GM23248 (cell line): Measurements from ENCODE around the gene FLG2. TPM values are rescaled to one million over a fixed set of nuclear protein-coding genes. Genes with fewer than 3 reads are reported as not detected.

Experiments used
- DNase-seq: peaks from one replicate; pipeline ENCODE4 v3.0.0-alpha.2; 2015
- H2AFZ ChIP-seq: fragments of 200-600 bp; sonication (generic); 2 replicates; pipeline ENCODE4 v1.6.1; 2016; ENCODE audit warnings: antibody characterized with exemption
- H3F3A ChIP-seq: fragments of 200-600 bp; sonication (generic); 2 replicates; pipeline ENCODE4 v1.6.1; 2016; ENCODE audit warnings: mild to moderate bottlenecking, antibody characterized with exemption, mixed run types; ENCODE audit not compliant: insufficient read depth
- H3K27ac ChIP-seq: fragments of 200-600 bp; sonication (generic); 2 replicates; pipeline ENCODE4 v1.5.1; 2016; ENCODE audit warnings: mild to moderate bottlenecking
- H3K27me3 ChIP-seq: fragments of 200-600 bp; sonication (generic); replicated peaks from 2 replicates; pipeline ENCODE4 v1.6.1; 2016; ENCODE audit warnings: mild to moderate bottlenecking; ENCODE audit not compliant: insufficient read depth
- H3K36me3 ChIP-seq: fragments of 200-600 bp; sonication (generic); 2 replicates; pipeline ENCODE4 v1.6.1; 2016; ENCODE audit warnings: low read depth, mild to moderate bottlenecking
- H3K4me1 ChIP-seq: fragments of 200-600 bp; sonication (generic); 2 replicates; pipeline ENCODE4 v1.6.1; 2016; ENCODE audit warnings: mild to moderate bottlenecking; ENCODE audit not compliant: insufficient read depth
- H3K4me2 ChIP-seq: fragments of 200-600 bp; sonication (generic); one replicate; pipeline ENCODE4 v1.6.1; 2016; ENCODE audit warnings: mild to moderate bottlenecking; ENCODE audit not compliant: unreplicated experiment
- H3K4me3 ChIP-seq: fragments of 200-600 bp; sonication (generic); 2 replicates; pipeline ENCODE4 v1.5.1; 2016; ENCODE audit warnings: mild to moderate bottlenecking
- H3K79me2 ChIP-seq: fragments of 200-600 bp; sonication (generic); 2 replicates; pipeline ENCODE4 v1.6.1; 2016; ENCODE audit warnings: mild to moderate bottlenecking; ENCODE audit not compliant: insufficient read depth
- H3K9ac ChIP-seq: fragments of 200-600 bp; sonication (generic); 2 replicates; pipeline ENCODE4 v1.6.1; 2016; ENCODE audit warnings: mild to moderate bottlenecking
- H3K9me2 ChIP-seq: fragments of 200-600 bp; sonication (generic); 2 replicates; pipeline ENCODE4 v1.6.1; 2016; ENCODE audit warnings: mixed run types, mild to moderate bottlenecking, moderate library complexity; ENCODE audit not compliant: insufficient read depth
- H3K9me3 ChIP-seq: fragments of 200-600 bp; sonication (generic); one replicate; pipeline ENCODE4 v1.6.1; 2017; ENCODE audit warnings: low read depth
- H4K20me1 ChIP-seq: fragments of 200-600 bp; sonication (generic); 2 replicates; pipeline ENCODE4 v1.6.0; 2016; ENCODE audit not compliant: insufficient read depth
- EZH2 ChIP-seq: fragments of 200-600 bp; sonication (generic); IDR thresholded peaks from 2 replicates; pipeline ENCODE4 v1.6.1; 2018; ENCODE audit warnings: antibody characterized with exemption, mild to moderate bottlenecking; ENCODE audit not compliant: insufficient read depth, poor library complexity, severe bottlenecking
- EZH2phosphoT487 ChIP-seq: fragments of 200-600 bp; sonication (generic); IDR thresholded peaks from 2 replicates; pipeline ENCODE4 v1.6.1; 2018; ENCODE audit warnings: antibody characterized with exemption, moderate library complexity, mild to moderate bottlenecking, low read depth; ENCODE audit not compliant: insufficient read depth
- WGBS, 2 experiments: methylation state at CpG; one replicate each; pipeline ENCODE4 v1.1.6; 2015 to 2017; ENCODE audit warnings: low lambda C conversion rate in 2 of 2, low coverage in 1 of 2; ENCODE audit errors: missing lambda C conversion rate in 2 of 2; 5-methylcytosine and 5-hydroxymethylcytosine counted together
- in situ Hi-C: fragments of 300-500 bp; cut with MboI; formaldehyde crosslinking; loops from 2 replicates; pipeline ENCODE4 v1.15.0; 2020
- polyA plus RNA-seq: library from polyadenylated mRNA; unstranded; fragments of >200 nt; fragmentation: Nextera tagmentation; extraction: Ambion mirVana; gene quantifications from 2 replicates; pipeline ENCODE4 v1.2.1, GENCODE V29; 2016
- total RNA-seq: library from RNA; depleted of rRNA; stranded (reverse); fragments of >200 nt; shearing (Covaris generic); gene quantifications from 2 replicates; pipeline ENCODE4 v1.2.3, GENCODE V29; 2014

FLG2 gene
- total and polyA plus RNA-seq, 2 experiments from 2014 or later: not detected

DNA sequence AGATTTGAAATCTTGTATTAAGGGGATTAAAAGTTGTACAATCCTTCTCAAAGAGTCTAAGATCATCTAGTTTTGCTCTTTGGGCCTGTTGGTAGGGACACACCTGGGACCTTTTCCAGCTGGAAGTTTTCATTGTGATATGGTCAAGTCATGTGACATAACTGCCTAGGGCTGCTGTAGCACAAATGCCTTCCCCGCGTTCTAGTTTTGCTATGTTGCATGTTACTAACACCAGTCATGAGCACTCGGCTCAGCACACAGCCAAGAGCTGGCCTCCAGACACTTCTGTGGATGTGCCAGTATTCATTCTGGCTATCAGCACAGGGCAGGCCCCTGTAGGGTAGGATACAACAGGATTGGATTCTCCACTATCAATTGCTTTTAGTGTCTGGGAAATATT, 14.6 kb upstream of the FLG2 start:
- H3K36me3 ChIP-seq: no peaks in the 10 kb centered on the region
- H3K27me3 ChIP-seq: no peaks in the 10 kb centered on the region
- H3K9me3 ChIP-seq: no peaks in the 10 kb centered on the region
- H3K4me1 ChIP-seq: no peaks in the 10 kb centered on the region
- H3K9ac ChIP-seq: no peak overlapping the region
- DNase-seq: no peak
- H3K9me2 ChIP-seq: no peaks in the 10 kb centered on the region
- H3K4me3 ChIP-seq: no peak overlapping the region
- no peak for TF ChIP-seq EZH2phosphoT487
- no peak for TF ChIP-seq EZH2
- no peak overlapping the region for H3K27ac ChIP-seq
- in situ Hi-C loops: no loop called here
- no peaks in the 10 kb centered on the region for H3F3A ChIP-seq
- 60 to 61% methylated on average over 3 of the region's 3 CpGs for WGBS, 2 experiments
- no peak overlapping the region for H3K4me2 ChIP-seq
- H2AFZ ChIP-seq: no peak overlapping the region
- no peaks in the 10 kb centered on the region for H4K20me1 ChIP-seq
- no peaks in the 10 kb centered on the region for H3K79me2 ChIP-seq

DNA sequence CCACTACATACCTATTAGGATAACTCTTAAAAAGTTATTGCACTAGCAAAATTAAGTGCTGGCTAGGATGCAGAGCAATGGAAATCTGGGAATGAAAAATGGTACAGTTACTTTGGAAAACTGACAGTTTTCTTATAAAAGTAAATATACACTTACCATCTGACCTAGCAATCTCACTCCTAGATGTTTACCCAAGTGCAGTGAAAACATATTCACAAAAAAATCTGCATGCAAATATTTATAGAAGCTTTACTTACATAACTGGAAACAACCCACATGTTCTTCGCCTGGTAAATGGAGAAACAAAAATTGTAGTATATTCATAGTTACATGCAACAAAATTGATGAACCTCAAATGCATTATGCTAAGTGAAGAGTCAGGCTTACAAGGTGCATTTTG, 12.9 kb upstream of the FLG2 start:
- TF ChIP-seq EZH2 (no peak), EZH2phosphoT487 (no peak)
- Histone ChIP-seq H3K4me2 (no peak overlapping the region), H3K79me2 (no peaks in the 10 kb centered on the region), H3K4me3 (no peak overlapping the region), H3K9me2 (no peaks in the 10 kb centered on the region), H3K27ac (no peak overlapping the region), H3F3A (no peaks in the 10 kb centered on the region), H3K9me3 (no peaks in the 10 kb centered on the region), H3K9ac (no peak overlapping the region), H4K20me1 (no peaks in the 10 kb centered on the region), H3K36me3 (no peaks in the 10 kb centered on the region), H3K4me1 (no peaks in the 10 kb centered on the region), H3K27me3 (no peaks in the 10 kb centered on the region), H2AFZ (no peak overlapping the region)
- in situ Hi-C loops: no loop called here
- WGBS, 2 experiments: 33 to 55% methylated on average over 1 of the region's 1 CpG
- DNase-seq: no peak

DNA sequence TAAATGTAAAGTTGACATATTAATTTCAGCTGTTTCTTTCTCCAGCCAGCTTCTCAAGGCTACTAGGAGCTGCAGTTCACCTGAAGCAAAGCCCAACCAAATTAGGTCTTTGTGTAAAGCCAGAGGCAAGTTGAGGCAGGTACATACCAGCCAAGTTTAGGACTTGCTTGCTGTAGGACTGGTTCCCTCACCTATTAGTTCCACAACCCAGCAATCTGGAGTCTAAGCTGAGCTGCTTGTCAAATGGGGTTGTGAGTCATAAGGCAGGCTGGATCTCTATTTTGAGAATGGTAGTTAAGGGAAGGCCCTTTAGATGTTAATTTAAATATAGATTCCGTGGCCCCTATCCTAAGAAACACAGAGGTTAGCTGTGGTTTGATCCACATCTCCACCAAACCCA, 7.6 kb upstream of the FLG2 start:
- 21 to 24% methylated on average over 1 of the region's 1 CpG for WGBS, 2 experiments
- in situ Hi-C loops: loop anchor here (5.0 kb wide), 1 partner anchor 50 kb away; no protein-coding TSS in a partner anchor

DNA sequence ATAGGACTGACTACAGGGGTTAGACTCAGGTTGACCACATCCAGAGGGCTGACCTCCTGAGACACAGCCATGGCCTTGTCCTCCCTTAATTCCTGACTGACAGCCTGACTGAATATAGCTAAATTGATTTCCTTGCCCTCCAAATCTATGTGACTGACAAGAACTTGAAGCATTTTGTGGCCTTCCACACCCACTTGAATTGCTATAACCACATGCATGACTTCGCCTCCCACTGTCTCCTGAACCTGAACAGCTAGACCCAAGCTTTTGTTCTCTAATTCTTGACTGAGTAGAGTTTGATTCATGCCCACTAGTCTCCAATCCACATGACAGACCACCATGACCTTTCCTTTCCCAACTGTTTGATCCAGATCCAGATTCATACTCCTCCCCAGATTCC, 3.1 kb downstream of the FLG2 start:
- Histone ChIP-seq H3K9ac (no peak overlapping the region), H3K4me3 (no peak overlapping the region), H3K27me3 (no peaks in the 10 kb centered on the region), H3K9me3 (no peaks in the 10 kb centered on the region), H3K9me2 (no peaks in the 10 kb centered on the region), H3K4me1 (no peaks in the 10 kb centered on the region), H3F3A (no peaks in the 10 kb centered on the region), H4K20me1 (no peaks in the 10 kb centered on the region), H3K36me3 (no peaks in the 10 kb centered on the region), H3K27ac (no peak overlapping the region), H2AFZ (no peak overlapping the region), H3K79me2 (no peaks in the 10 kb centered on the region), H3K4me2 (no peak overlapping the region)
- no peak for DNase-seq
- in situ Hi-C loops: no loop called here
- TF ChIP-seq EZH2 (no peak), EZH2phosphoT487 (no peak)
- WGBS, 2 experiments: 33 to 35% methylated on average over 1 of the region's 1 CpG

More for the DNA sequence above, 7.6 kb upstream of the FLG2 start:
- H3K9ac ChIP-seq: no peak overlapping the region
- peaks cover 14% of the 10 kb centered on the region; the same call in 1 of the 2 replicates for H3K4me1 ChIP-seq
- H3K4me2 ChIP-seq: no peak overlapping the region
- no peaks in the 10 kb centered on the region for H3K9me3 ChIP-seq
- H3K36me3 ChIP-seq: no peaks in the 10 kb centered on the region
- no peaks in the 10 kb centered on the region for H3K27me3 ChIP-seq
- H3K9me2 ChIP-seq: no peaks in the 10 kb centered on the region
- H3F3A ChIP-seq: 0 out of 2 replicates have a peak, but pooled peaks cover 4% of the 10 kb centered on the region
- H4K20me1 ChIP-seq: no peaks in the 10 kb centered on the region
- no peaks in the 10 kb centered on the region for H3K79me2 ChIP-seq
- no peak for DNase-seq
- no peak overlapping the region for H3K4me3 ChIP-seq
- H3K27ac ChIP-seq: no peak overlapping the region
- no peak overlapping the region for H2AFZ ChIP-seq
- TF ChIP-seq EZH2phosphoT487: no peak
- TF ChIP-seq EZH2: no peak

DNA sequence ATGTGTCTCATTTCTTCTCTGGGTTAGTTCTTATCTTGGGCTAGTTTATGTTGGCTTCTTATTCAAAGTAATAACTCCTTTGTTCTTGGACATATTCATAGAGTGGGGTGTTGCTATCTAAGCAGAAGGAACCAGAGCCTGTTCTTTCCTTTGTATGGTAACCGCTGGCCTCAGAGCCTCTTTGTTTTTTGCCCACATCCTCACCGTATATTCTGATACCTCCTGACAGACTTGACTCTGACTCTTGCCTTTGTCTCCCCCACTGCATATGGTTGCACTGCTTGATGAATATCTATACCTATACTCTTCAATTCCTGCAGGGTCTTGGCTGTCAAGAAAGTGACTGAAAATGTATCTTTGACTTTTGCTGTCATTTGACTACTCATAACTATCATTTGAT, 10.2 kb downstream of the FLG2 start:
- in situ Hi-C loops: no loop called here
- no peak overlapping the region for H3K27ac ChIP-seq
- no peak overlapping the region for H3K9ac ChIP-seq
- H3K27me3 ChIP-seq: no peaks in the 10 kb centered on the region
- H3K36me3 ChIP-seq: no peaks in the 10 kb centered on the region
- no peaks in the 10 kb centered on the region for H3K79me2 ChIP-seq
- no peaks in the 10 kb centered on the region for H3K9me3 ChIP-seq
- H3K4me1 ChIP-seq: no peaks in the 10 kb centered on the region
- no peaks in the 10 kb centered on the region for H4K20me1 ChIP-seq
- 93 to 96% methylated on average over 2 of the region's 2 CpGs for WGBS, 2 experiments
- no peaks in the 10 kb centered on the region for H3K9me2 ChIP-seq
- H3K4me3 ChIP-seq: no peak overlapping the region
- no peaks in the 10 kb centered on the region for H3F3A ChIP-seq
- no peak for DNase-seq
- H2AFZ ChIP-seq: no peak overlapping the region
- no peak for TF ChIP-seq EZH2phosphoT487
- no peak for TF ChIP-seq EZH2
- no peak overlapping the region for H3K4me2 ChIP-seq
